Measurements from ENCODE around the gene HAUS8. TPM values are rescaled to one million over a fixed set of nuclear protein-coding genes. Genes with fewer than 3 reads are reported as not detected.

The HAUS8 gene
- total RNA-seq, 2 donors from 2014 or later = 10.6 to 29.8 TPM

DNA sequence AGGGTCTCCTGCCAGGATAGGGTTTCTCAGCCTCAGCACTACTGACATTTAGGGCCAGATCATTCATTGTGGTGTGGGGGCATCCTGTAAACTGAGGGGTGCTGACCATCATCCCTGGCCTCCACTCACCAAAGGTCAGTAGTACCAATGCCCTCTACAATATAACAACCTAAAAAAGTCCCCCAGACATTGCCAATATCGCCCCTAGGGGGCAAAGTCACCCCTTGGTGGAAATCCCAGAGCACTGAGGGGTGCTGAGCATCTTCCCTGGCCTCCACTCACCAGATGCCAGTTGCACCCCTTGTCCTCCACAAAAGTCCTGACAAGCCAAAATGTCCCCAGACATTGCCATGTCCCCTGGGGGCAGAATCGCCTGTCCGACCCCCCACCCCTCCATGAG, 70.3 kb downstream of the HAUS8 start:
- Histone ChIP-seq H3K9ac (ENCODE audit: low read depth in 2 of 2, low read length in 2 of 2) (no peak overlapping the region), H3K4me1 (no peaks in the 10 kb centered on the region), H3K36me3 (no peaks in the 10 kb centered on the region), H3K27me3 (no peaks in the 10 kb centered on the region), H3K27ac (no peak overlapping the region), H3K9me3 (no peaks in the 10 kb centered on the region), H3K4me3 (no peak overlapping the region)
- TF ChIP-seq CTCF (IDR thresholded peaks at IDR 0.05) = no peak
- DNase-seq = no peak
- intact Hi-C loops (cut with DNase I) = no loop called here

DNA sequence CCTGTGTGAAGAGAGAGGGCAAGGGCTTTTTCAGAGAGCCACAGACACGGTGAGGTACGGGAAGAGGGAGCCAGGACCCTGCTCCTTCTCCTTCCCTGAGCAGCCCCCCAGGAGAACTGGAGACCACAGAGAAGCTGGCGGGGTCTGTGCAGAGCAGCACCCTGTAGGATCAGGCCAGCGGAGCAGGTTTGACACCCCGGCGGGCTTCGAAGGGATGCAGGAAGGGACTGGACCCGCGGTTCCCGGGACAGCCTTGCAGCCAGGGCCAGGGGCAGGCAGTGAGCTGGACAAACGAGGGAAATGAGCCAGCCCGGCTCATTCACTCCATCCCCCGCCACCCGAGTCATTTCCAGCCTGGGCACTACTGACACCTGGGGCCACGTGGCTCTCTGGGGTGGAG, 70.9 kb downstream of the HAUS8 start:
- intact Hi-C loops (cut with DNase I) = no loop called here
- no peak for TF ChIP-seq CTCF (IDR thresholded peaks at IDR 0.05)
- Histone ChIP-seq H3K9ac (ENCODE audit: low read depth in 2 of 2, low read length in 2 of 2) (no peak overlapping the region), H3K36me3 (no peaks in the 10 kb centered on the region), H3K4me3 (no peak overlapping the region), H3K9me3 (no peaks in the 10 kb centered on the region), H3K4me1 (no peaks in the 10 kb centered on the region), H3K27ac (no peak overlapping the region), H3K27me3 (no peaks in the 10 kb centered on the region)
- no peak for DNase-seq

- no peak overlapping the region for H3K9ac ChIP-seq (ENCODE audit: low read depth in 2 of 2, low read length in 2 of 2)
- no peak overlapping the region for H3K4me3 ChIP-seq
- DNase-seq = no peak
- H3K27me3 ChIP-seq = no peaks in the 10 kb centered on the region
- no peaks in the 10 kb centered on the region for H3K36me3 ChIP-seq
- no peak overlapping the region for H3K27ac ChIP-seq
- no peak for TF ChIP-seq CTCF (IDR thresholded peaks at IDR 0.05)
- intact Hi-C loops (cut with DNase I) = no loop called here
- no peaks in the 10 kb centered on the region for H3K4me1 ChIP-seq
- H3K9me3 ChIP-seq = no peaks in the 10 kb centered on the region
These were observed 72.8 kb downstream of the HAUS8 start for GRCh38 chr19:17002455-17002854.

- no peak overlapping the region for H3K4me3 ChIP-seq
These were observed 73.6 kb downstream of the HAUS8 start for GRCh38 chr19:17001603-17002183.

More at GRCh38 chr19:17001603-17002183, 73.6 kb downstream of the HAUS8 start:
- no peak for TF ChIP-seq CTCF (IDR thresholded peaks at IDR 0.05)
- no peaks in the 10 kb centered on the region for H3K36me3 ChIP-seq
- no peak for DNase-seq
- intact Hi-C loops (cut with DNase I) = no loop called here
- H3K27ac ChIP-seq = no peak overlapping the region
- H3K9ac ChIP-seq (ENCODE audit: low read depth in 2 of 2, low read length in 2 of 2) = no peak overlapping the region
- no peaks in the 10 kb centered on the region for H3K9me3 ChIP-seq
- no peaks in the 10 kb centered on the region for H3K4me1 ChIP-seq
- no peaks in the 10 kb centered on the region for H3K27me3 ChIP-seq

Other genes with a start within 250 kb of the HAUS8 start
- 10 to 100 TPM; 19.8 to 31.0 TPM for gene SIN3B, start 246.1 kb downstream of the HAUS8 start, total RNA-seq
- under 1 TPM; 0.84 to 0.98 TPM for gene F2RL3, start 186.5 kb downstream of the HAUS8 start, total RNA-seq
- 1 to 10 TPM; 1.8 to 3.5 TPM for gene CPAMD8, start 48.6 kb downstream of the HAUS8 start, total RNA-seq
- gene MYO9B, start 325 bp upstream of the HAUS8 start, total RNA-seq = 10 to 100 TPM; 56.5 to 89.2 TPM
- 10 to 100 TPM; 18.2 to 22.4 TPM for gene USE1, start 139.9 kb upstream of the HAUS8 start, total RNA-seq
- gene OCEL1, start 150.8 kb upstream of the HAUS8 start, total RNA-seq = 10 to 100 TPM; 35.7 to 46.9 TPM
- gene NR2F6, start 170.5 kb upstream of the HAUS8 start, total RNA-seq = 100 to 1,000 TPM; 129 to 195 TPM
- gene USHBP1, start 189.3 kb upstream of the HAUS8 start, total RNA-seq = 1 to 10 TPM; 1.1 to 1.3 TPM
- gene BABAM1, start 192.0 kb upstream of the HAUS8 start, total RNA-seq = 10 to 100 TPM; 73.7 to 94.7 TPM
- under 1 TPM; 0.27 to 0.44 TPM for gene ANKLE1, start 206.4 kb upstream of the HAUS8 start, total RNA-seq
- 1 to 10 TPM; 4.3 to 5.2 TPM for gene ABHD8, start 228.0 kb upstream of the HAUS8 start, total RNA-seq
- 100 to 1,000 TPM; 127 to 184 TPM for gene MRPL34, start 230.4 kb upstream of the HAUS8 start, total RNA-seq
- 10 to 100 TPM; 39.1 to 45.0 TPM for gene DDA1, start 234.1 kb upstream of the HAUS8 start, total RNA-seq

Data from colonic mucosa (tissue), 4 donors.